Brain microvascular endothelial cell (primary cell): Measurements from ENCODE around the gene USP35.
"Not testable (repeated sequence)": the region's sequence is repeated elsewhere in the genome, so short reads cannot be mapped to it uniquely, and the experiment has no call there.

Experiments used
- DNase-seq: peaks from one replicate; pipeline ENCODE4 v3.0.0-alpha.2; 2020
- H3K27ac ChIP-seq: fragments of 250-450 bp; sonication (Bioruptor Pico); 2 replicates; pipeline ENCODE4 v1.5.1; 2020; ENCODE audit warnings: mild to moderate bottlenecking, moderate library complexity
- H3K27me3 ChIP-seq: fragments of 250-450 bp; sonication (Bioruptor Pico); replicated peaks from 2 replicates; pipeline ENCODE4 v1.5.1; 2020; ENCODE audit warnings: mild to moderate bottlenecking
- H3K36me3 ChIP-seq: fragments of 250-450 bp; sonication (Bioruptor Pico); replicated peaks from 2 replicates; pipeline ENCODE4 v1.5.1; 2020; ENCODE audit warnings: mild to moderate bottlenecking
- H3K4me3 ChIP-seq: 2 replicates; pipeline ENCODE4 v1.5.1; 2011; ENCODE audit warnings: low read depth, mild to moderate bottlenecking, control low read depth, low read length, moderate library complexity
- in situ Hi-C: cut with HindIII; loops from 2 replicates; pipeline ENCODE4 v1.10.0; 2017; ENCODE audit warnings: low sequenced_read_pairs, low pct_ligation_motif_present
- TF ChIP-seq, protein P1 (sequence below): IDR thresholded peaks from 2 replicates; pipeline ENCODE4 v1.5.1; 2011; ENCODE audit warnings: low read depth, mild to moderate bottlenecking, moderate library complexity, low read length, control low read depth, inconsistent platforms; ENCODE audit errors: missing control alignments

USP35 gene

GRCh38 chr11:78221396-78222315 lies 32.9 kb downstream of the USP35 start:
- DNase-seq = no peak
- TF ChIP-seq, protein P1, sequence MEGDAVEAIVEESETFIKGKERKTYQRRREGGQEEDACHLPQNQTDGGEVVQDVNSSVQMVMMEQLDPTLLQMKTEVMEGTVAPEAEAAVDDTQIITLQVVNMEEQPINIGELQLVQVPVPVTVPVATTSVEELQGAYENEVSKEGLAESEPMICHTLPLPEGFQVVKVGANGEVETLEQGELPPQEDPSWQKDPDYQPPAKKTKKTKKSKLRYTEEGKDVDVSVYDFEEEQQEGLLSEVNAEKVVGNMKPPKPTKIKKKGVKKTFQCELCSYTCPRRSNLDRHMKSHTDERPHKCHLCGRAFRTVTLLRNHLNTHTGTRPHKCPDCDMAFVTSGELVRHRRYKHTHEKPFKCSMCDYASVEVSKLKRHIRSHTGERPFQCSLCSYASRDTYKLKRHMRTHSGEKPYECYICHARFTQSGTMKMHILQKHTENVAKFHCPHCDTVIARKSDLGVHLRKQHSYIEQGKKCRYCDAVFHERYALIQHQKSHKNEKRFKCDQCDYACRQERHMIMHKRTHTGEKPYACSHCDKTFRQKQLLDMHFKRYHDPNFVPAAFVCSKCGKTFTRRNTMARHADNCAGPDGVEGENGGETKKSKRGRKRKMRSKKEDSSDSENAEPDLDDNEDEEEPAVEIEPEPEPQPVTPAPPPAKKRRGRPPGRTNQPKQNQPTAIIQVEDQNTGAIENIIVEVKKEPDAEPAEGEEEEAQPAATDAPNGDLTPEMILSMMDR = no peak
- Histone ChIP-seq H3K36me3 (peaks cover 47% of the 10 kb centered on the region), H3K4me3 (no peak overlapping the region), H3K27me3 (no peaks in the 10 kb centered on the region), H3K27ac (no peak overlapping the region)
- in situ Hi-C loops = no loop called here

DNA sequence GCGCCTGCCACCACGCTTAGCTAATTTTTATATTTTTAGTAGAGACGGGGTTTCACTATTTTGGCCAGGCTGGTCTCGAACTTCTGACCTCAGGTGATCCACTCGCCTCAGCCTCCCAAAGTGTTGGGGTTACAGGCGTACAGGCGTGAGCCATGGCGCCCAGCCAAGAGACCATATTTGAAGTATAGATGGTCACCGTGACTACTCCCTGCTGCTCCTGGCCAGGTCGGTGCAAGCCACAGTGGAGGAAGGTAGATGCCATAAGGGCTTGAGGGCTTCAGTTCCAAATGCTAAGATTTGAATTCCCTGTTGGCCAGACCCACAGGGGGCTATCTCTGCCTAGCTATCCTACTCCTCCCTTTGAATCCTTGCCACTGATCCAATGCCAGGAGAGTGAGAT lies 34.0 kb downstream of the USP35 start:
- H3K27me3 ChIP-seq, H3K27ac ChIP-seq, in situ Hi-C loops, H3K4me3 ChIP-seq, DNase-seq: not testable (repeated sequence)
- H3K36me3 ChIP-seq = peaks cover 47% of the 10 kb centered on the region

- in situ Hi-C loops = no loop called here
Observed at GRCh38 chr11:78223320-78223954, 34.7 kb downstream of the USP35 start.

GRCh38 chr11:78224506-78224905 lies 35.8 kb downstream of the USP35 start:
- TF ChIP-seq, protein P1 = no peak
- in situ Hi-C loops = no loop called here
- H3K4me3 ChIP-seq = no peak overlapping the region
- H3K36me3 ChIP-seq = peaks cover 46% of the 10 kb centered on the region
- DNase-seq = no peak
- H3K27ac ChIP-seq = no peak overlapping the region
- no peaks in the 10 kb centered on the region for H3K27me3 ChIP-seq

More at GRCh38 chr11:78223320-78223954, 34.7 kb downstream of the USP35 start:
- no peak for DNase-seq
- H3K27ac ChIP-seq = no peak overlapping the region
- no peak overlapping the region for H3K4me3 ChIP-seq
- peaks cover 47% of the 10 kb centered on the region for H3K36me3 ChIP-seq
- H3K27me3 ChIP-seq = no peaks in the 10 kb centered on the region
- TF ChIP-seq, protein P1 = no peak

DNA sequence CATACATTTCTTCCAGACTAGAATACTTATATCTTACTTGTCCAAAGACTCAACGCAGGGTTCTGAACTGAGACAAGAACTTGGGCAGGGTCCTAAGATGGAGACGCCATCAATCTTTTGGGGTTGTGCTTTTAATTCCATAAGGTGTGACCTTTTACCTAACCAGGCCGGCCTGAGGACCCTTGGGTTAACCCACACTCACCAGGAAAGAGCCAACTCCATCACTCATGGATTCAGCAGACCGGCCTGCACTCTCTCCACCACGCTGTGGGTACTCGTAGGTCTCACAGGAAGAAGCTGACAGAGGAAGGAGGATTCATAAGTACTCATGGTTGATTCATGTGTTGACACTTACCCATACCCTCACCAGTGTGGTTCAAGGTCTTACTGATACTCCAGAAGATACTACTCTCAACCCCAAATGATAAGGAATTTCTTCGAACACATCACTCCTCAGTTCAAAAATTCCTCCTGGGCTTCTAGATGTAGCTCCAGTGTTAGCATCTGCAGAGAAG lies 36.2 kb downstream of the USP35 start:
- in situ Hi-C loops = no loop called here

More for the DNA sequence above, 36.2 kb downstream of the USP35 start:
- H3K36me3 ChIP-seq = peaks cover 41% of the 10 kb centered on the region
- TF ChIP-seq, protein P1 = no peak
- DNase-seq = no peak
- H3K27ac ChIP-seq = no peak overlapping the region
- no peak overlapping the region for H3K4me3 ChIP-seq
- H3K27me3 ChIP-seq = no peaks in the 10 kb centered on the region
